Activated CD4-positive, alpha-beta T cell treated with anti-CD3 and anti-CD28 coated beads, Interleukin-2, amount 50 U/mL, for 16 hours (primary cell): ENCODE data around the gene ZMYM1.
"Not testable (repeated sequence)": the region's sequence is repeated elsewhere in the genome, so short reads cannot be mapped to it uniquely, and the experiment has no call there.

ENCODE experiments used
- DNase-seq: peaks from one replicate; pipeline ENCODE4 v3.0.0-alpha.2; 2020

Gene ZMYM1

GRCh38 chr1:35079003-35079930 lies at the start of gene ZMYM1:
ZMYM1 (plus strand) TSS chr1:35079385; CDS start chr1:35093988, 14,603 bp downstream.
- DNase-seq: peak; percentile 93

- DNase-seq: no peak
These were observed 49.4 kb upstream of the ZMYM1 start for GRCh38 chr1:35029761-35030160.

GRCh38 chr1:35030338-35030737 lies 48.8 kb upstream of the ZMYM1 start:
- DNase-seq: no peak

- DNase-seq: peak; percentile 25
These were observed 48.3 kb upstream of the ZMYM1 start for GRCh38 chr1:35030756-35031446.

GRCh38 chr1:35032384-35032739 lies 46.8 kb upstream of the ZMYM1 start:
- no peak for DNase-seq

GRCh38 chr1:35033346-35033745 lies 45.8 kb upstream of the ZMYM1 start:
- no peak for DNase-seq

GRCh38 chr1:35036621-35037020 lies 42.6 kb upstream of the ZMYM1 start:
- no peak for DNase-seq

GRCh38 chr1:35037206-35037605 lies 42.0 kb upstream of the ZMYM1 start:
- no peak for DNase-seq

GRCh38 chr1:35038723-35039122 lies 40.5 kb upstream of the ZMYM1 start:
- no peak for DNase-seq

GRCh38 chr1:35043498-35043897 lies 35.7 kb upstream of the ZMYM1 start:
- no peak for DNase-seq

GRCh38 chr1:35044431-35044830 lies 34.8 kb upstream of the ZMYM1 start:
- no peak for DNase-seq

- DNase-seq: no peak
These were observed 32.5 kb upstream of the ZMYM1 start for GRCh38 chr1:35046730-35047129.

GRCh38 chr1:35047188-35047858 lies 31.9 kb upstream of the ZMYM1 start:
- no peak for DNase-seq

- DNase-seq: no peak
These were observed 30.1 kb upstream of the ZMYM1 start for GRCh38 chr1:35049116-35049515.

- no peak for DNase-seq
These were observed 25.8 kb upstream of the ZMYM1 start for GRCh38 chr1:35053433-35053832.

- not testable (repeated sequence) for DNase-seq
These were observed 24.9 kb upstream of the ZMYM1 start for GRCh38 chr1:35054282-35054681.

GRCh38 chr1:35058321-35058720 lies 20.9 kb upstream of the ZMYM1 start:
- not testable (repeated sequence) for DNase-seq

GRCh38 chr1:35058988-35059387 lies 20.2 kb upstream of the ZMYM1 start:
- no peak for DNase-seq

- DNase-seq: no peak
These were observed 16.5 kb upstream of the ZMYM1 start for GRCh38 chr1:35062518-35063196.

GRCh38 chr1:35064265-35064664 lies 14.9 kb upstream of the ZMYM1 start:
- no peak for DNase-seq

- no peak for DNase-seq
These were observed 9.4 kb upstream of the ZMYM1 start for GRCh38 chr1:35069746-35070145.

GRCh38 chr1:35073265-35073811 lies 5.8 kb upstream of the ZMYM1 start:
- no peak for DNase-seq

GRCh38 chr1:35076426-35076825 lies 2.8 kb upstream of the ZMYM1 start:
- DNase-seq: not testable (repeated sequence)
